NCI-H2107 treated with DMSO at 0.1 percent for 48 hours (cell line): ENCODE measurements around the gene CREB3L2.
"Not testable (repeated sequence)": the region's sequence is repeated elsewhere in the genome, so short reads cannot be mapped to it uniquely, and the experiment has no call there.

Experiments
- DNase-seq: peaks from one replicate; lab custom pipeline; 2025; ENCODE audit not compliant: unreplicated experiment; lab: John Stamatoyannopoulos, UW

CREB3L2 gene

DNA sequence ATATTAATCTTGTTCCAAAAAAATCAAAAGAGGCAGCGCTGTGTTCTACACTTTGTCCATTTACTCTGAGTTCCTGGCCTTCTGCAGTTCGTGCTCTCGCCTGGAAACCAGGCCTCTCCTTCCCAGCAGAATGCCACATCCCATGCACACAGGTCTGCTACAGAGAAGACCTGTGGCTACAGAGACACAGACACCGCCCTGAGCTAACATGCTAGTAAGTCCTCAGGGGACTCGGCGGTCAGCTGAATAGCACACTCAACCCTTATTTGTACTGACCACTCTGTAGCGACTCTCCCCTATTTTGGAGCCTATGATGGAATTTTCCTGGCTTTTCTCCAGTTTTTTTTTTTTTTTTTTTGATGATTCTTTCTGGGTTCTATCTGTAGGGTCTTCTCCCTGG is 12.8 kb downstream of the CREB3L2 start:
- no peak for DNase-seq

DNA sequence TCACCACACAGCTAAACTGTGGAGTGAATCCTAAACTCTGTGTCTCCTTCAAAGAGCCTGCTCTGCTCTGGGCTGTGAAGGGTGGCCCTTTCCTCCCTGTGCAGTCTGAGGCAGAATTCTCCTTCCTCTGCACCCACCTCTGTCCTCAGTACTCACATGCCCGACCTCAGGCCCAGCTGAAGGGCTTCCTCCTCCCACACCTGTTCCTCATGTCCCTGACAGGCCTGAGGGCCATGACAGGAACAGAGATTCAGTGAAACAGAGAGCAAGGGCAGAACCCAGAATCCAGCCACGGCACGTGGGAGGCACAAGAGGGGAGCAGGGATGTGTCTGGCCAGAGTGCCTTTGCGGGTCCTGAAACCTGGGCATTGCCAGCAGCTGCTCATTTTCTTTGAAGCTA is 13.9 kb downstream of the CREB3L2 start:
- DNase-seq = no peak

DNA sequence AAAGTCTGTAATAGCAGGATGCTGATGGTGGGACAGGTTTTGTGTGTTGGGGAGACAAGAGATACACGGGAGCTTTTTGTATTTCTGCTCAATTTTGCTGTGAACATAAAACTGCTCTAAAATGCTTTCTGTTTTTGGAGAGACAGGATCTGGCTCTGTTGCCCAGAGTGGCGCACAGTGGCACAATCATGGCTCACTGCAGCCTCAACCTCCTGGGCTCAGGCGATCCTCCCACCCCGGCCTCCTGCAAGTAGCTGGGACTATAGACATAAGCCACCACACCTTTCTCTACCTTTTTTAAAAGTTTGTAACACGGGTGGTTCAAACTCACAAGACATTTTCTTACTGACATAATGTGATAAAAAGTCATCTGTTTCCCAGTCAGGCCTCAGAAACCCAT is 14.3 kb downstream of the CREB3L2 start:
- no peak for DNase-seq

DNA sequence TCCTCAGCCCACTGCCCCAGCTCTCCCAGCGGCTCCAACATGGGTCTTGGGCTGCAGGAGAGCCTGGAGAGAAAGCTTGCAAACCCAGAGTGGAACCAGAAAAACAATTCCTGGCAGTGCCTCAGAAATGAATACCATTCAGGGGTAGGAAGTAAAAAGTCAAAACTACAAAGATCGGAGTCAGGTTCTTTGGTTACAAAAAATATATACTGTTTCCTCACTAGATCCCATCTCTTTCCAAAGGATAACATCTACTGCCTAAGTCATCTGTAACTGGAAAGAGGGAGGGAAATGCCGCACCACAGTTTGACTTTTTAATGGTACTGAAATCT is 14.9 kb downstream of the CREB3L2 start:
- DNase-seq = no peak

DNA sequence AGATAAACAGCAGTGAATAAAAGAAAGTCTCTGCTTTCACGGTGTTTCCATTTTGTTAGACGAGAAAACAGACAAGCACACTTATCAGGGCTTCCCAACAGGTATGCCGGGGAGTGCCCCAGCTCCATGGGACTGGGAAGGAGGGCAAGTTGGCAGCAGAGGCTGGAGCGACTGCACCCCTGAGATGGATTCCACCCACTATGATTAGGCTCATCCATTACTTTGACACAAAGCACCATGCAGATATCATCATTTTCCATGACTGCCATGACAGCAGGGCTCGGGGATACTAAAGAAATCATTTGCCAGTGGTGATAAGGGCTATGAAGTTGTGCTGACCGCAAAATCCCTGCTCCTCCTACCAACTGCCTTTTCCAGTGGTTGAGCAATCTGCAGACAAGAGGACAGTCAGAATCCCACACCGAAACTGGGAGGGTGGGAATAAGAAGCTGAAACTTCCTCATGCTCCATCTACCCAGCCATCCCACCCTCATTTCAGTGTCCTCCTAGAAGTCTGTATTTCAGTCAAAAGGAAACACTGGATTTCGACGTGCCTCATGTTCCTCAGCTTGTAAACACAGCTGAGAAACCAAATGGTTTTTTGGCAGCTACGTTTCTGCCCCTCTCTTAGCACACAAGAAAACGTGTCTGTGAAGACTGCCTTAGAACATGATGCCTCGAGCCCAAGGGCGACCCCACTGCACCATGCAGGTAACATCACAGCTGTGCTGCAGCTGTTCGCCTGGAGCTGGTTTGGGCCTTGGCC is 15.5 kb downstream of the CREB3L2 start:
- no peak for DNase-seq

DNA sequence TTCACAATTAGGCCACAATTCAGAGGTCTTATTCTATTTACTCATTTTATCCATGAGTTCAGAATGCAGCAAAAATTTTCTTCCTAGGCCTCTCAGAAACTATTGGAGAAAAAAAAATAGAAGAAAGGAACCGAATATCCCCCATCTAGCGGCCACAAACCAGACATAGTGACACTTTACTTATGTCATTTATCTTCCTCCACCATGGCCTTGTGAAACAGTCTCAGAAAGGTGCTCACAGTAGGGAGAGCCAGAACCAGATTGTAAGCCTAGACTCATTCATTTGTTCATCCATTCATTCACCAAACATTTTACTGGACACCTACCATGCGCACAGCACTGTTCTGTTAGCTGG is 16.0 kb downstream of the CREB3L2 start:
- DNase-seq = no peak

DNA sequence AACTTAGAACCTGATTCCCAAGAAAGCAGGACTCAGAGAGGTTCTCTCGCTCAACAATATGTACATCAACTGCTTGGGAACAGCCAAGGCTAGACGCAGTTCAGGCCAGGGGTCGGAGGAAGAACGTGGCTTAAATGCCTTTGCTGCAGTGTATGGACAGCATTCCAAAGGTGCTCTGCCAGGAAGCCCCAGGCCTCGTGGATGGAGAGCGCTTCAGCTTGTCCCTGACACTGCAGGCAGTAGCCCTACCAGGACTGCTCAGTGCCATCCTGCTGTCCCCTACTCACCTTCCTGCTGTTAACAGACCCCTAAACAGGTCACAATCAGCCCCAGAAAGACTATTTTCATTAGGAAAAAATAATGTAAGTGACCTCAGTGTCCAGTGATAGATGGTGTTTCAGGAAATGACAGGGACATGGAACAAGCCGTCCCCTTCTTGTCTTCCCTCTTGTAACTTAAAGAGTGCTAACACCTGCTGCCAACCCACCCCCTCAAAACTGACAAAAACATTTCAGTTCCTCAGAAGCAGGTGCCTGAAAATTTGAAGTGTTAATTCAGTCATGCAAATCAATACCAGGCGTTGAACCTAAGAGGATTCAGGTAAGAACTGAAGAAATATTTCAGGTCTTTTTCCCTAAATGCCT is 16.5 kb downstream of the CREB3L2 start:
- peak; percentile 56 for DNase-seq

DNA sequence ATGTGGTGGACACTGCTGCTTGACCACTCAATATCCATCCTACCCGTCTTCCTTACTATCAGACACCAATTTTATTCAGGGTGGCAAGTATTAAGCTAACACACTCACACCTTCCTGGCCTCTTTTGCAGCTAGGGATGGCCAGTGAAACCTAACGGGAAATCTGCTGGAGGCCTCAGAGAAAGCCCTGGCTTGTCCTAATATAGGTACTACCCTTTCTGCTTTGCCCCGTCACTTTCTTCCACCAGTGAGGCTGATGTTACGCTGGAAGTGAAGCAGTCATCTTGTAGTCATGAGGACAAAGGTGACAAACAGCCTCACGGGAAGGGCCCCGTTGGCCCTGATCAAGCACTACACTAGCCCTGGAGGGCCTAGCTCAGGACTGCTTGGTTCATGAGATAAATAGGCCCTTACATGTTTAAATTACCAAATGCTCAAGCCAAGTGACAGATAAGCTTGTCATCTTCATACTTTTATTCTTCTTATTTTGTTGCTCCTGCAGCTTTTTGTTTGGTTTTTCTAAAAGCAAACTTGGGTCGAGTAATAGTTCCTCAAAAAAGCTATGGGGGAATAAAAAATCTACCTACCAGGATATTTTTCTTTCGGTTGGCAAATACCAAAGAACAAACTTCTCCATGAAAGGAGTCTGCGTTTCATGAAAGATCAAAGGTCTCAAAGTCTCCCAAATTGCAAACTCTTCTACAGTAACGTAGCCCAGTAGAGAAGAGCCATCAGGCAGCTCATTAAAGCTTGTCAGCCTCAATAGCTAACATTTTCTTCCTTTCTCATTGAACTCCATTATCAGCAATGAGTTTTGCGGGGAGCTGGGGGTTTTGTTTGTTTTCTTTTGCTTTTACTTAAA is 17.5 kb downstream of the CREB3L2 start:
- DNase-seq = no peak

DNA sequence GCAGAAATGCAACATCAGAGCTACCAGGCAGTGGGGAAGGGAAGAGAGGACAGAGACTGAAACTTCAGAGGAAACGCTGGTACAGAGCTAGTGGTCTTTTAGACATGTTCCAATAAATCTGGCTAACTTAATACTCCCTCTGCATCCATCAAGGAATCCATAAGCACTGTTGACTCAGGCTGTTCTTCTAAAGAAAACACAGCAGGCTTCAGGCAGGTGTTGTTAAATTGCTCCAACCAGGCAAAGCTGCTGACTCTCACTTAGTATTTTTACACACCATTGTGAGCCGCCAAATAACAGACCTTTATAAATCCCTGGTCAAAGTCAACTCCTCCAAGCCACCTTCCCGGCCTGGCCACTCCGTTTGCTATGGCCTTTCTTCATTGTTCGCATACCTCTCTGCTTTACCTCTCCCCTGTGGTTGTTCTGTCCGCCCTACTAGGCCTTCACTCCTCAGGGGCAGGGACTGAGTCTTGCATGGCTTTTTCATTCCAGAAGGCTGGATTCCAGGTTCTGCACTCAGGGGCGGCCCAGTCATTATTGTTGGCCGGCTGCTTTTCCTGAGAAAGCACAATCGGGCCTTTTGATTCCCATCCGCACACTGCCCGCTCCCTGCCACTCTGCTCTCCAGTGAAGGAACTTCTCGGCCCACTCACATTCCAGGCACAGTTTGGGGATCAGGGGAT is 18.4 kb downstream of the CREB3L2 start:
- peak; percentile 44 for DNase-seq

DNA sequence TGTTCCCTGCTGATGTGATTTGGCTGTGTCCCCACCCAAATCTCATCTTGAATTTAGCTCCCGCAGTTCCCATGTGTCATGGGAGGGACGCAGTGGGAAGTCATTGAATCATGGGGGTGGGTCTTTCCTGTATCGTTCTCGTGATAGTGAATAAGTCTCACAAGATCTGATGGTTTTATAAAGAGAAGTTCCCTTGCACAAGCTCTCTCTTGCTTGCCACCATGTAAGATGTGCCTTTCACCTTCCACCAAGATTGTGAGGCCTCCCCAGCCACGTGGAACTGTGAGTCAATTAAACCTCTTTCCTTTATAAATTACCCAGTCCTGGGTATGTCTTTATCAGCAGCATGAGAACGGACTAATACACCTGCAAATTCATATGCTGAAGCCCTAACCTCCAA is 19.5 kb downstream of the CREB3L2 start:
- not testable (repeated sequence) for DNase-seq

DNA sequence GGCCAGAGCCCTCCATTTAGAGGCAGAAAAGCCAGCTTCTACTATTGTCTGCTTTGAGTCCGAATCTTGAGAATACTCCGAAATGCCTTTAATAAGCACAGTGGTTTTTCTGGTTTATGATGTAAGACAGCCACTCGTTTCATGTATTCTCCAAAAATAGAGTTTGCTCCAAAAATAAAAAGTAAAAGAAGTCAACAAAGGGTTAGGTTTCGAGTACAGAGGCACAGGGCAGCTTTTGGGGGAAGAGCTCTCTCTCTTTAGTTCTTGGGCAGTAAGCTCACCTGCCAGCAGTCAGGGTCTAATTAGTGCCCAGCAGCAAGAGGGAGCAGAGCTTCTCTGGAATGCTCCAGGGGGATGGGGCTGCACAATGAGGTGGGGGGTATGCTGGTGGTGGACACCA is 20.2 kb downstream of the CREB3L2 start:
- no peak for DNase-seq

DNA sequence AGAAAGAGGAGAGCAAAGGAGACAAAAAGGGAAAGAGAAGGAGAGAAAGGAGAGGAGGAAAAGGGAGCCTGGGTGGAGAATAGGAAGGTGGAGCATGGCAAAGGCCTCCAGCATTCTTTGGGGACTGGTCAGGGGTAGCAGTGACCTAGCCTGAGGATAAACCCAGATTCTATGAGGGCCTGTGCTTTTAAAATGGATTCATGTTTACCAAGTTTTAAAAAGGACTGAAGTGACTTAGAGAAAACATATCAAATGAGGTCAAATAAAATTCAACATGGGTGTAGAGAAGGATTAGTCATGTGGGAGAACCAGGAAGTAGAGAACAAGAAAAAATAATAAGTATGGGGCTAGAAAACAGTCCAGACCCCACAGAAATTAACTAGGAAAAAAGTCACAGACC is 20.7 kb downstream of the CREB3L2 start:
- DNase-seq = no peak

DNA sequence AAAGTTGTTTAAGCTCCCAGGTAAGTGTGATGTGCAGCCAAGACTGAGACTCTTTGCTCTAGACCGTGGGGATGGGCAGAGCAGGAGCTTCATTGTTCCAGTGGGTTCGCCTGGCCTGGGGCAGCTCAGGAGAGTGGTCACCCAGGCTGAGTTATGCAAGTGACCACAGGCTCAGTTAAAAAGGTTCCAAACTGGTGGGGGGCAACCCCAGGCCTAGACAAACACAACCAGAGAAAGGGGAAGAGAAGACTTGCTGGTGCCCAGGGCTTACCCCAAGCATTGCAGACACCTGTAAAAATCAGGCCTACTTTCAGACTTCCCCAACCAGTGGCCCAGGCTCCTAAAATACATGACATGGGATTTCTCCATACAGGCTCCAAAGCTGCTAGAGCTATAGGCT is 21.6 kb downstream of the CREB3L2 start:
- DNase-seq = no peak

DNA sequence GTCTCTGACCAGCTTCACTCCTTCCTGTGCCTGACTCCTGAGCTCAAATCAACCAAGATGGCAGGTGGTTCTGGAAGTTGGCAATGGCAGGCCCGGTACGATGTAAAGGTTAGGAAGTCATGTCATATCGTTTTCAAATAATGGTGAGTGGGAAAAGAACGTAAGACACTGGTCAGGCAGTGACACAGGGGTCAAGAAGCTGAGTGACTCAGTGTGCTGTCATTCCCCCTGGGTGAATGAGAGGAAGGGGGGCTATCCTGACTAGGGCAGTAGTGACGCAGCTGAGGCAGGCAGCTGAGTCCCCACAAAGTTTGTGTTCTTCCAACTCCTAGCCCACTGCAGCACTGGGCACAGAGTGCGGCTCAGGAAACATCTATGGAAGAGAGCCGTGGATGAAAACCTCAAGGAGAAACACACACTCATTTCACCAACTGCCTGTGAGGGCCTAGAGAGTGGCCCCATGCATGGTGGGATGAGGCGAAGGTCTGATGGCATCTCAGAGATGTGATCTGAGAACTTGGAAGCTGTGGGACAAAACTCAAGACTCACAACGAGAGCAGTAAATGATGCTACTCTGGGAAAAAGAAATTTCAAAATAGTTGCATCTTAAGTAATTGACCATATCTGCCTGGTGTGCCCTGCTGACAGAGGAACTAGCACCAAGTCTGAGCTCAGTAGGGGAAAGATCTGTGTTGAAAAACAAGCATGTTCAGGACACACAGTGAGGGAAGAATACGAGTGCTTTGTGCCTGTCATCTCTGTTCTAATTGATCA is 23.2 kb downstream of the CREB3L2 start:
- no peak for DNase-seq

DNA sequence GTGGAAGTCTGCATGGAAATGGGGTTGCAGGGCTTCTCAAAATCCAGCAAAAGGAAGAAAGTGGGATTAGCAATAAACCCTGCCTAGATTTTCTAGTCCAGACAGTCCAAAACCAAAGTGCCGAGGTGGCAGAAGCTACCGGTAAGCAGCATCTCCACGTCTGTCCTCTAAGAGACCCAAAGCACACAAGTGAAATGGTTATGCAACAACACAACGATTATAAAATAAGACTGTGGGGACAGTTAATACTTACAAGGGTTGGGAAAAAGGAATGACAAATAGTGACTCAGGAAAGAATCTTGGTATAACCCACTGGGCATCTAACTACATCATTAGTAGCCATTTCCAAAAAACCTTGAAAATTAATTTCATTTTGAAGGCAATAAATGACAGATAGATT is 24.7 kb downstream of the CREB3L2 start:
- no peak for DNase-seq

DNA sequence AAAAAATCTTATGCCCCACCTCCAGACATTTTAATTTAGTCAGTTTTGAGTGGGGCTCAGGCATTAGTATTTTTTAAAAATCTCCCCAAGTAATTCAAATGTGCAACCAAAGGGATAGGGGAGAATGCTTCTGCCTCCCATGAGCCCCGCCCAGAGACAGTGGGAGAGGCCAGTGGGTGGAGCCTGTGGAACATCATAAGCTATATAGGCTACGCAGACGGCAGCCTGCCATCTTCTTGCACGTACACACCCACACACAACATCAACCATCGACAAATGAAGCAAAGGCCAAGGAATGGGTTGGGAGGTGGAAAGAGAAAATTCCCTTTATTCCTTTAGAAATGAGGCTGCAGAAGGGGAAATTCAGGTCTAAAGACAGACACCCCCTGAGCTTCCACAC is 25.2 kb downstream of the CREB3L2 start:
- no peak for DNase-seq

DNA sequence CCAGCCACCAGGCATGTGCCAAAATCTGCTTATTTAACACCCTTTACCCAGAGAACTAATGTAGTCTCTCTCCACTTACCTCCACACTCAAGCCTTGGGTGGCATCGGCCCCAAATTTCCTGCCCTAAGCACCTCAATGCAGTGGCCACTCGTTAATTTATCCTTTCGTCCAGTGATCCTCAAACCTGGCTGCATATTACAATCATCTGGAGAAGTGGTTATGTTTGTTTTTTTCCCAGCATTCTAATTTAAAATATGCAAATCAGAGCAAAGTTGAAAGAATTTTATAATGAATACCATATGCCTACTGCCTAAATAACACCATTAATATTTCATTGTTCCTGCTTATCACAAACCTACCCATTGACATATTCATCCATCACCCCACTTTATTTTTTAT is 25.7 kb downstream of the CREB3L2 start:
- DNase-seq = no peak

DNA sequence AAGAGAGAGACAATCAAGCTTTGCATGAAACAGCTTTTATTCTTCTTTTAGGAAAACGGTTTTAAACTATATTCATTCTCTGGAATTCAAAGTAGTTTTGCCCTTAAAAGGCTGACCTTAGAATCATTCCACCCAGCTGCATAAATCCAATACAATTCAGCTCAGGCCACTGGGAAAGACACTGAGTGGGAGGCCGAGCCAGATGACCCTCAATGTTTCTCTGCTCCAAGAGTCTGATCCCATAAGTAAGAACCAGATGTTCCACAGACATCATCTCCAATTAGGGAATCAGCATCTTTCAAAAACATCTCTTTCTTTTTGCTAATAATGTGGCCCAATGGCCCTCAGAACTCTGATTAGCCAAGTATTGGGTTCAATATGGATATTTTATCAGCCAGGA is 26.1 kb downstream of the CREB3L2 start:
- DNase-seq = no peak

DNA sequence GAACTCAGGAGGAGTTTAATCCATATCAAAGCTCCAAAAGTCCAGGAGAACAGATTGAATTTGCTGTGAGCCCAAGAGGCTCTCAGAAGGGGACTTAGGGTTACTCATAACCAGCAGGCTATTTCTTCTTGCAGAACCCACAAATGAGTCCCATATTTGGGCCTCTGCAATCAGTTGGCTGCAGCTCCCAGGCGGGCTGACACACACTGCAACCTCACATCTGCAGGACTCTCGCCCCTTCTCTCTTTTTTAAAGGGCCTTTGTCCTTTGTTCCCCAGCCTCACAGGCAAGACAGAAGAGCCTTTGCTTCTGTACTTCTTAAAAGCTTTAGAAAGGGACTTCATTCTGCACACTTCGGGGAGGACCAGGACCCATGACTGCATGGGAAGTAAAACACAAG is 26.7 kb downstream of the CREB3L2 start:
- DNase-seq = no peak

DNA sequence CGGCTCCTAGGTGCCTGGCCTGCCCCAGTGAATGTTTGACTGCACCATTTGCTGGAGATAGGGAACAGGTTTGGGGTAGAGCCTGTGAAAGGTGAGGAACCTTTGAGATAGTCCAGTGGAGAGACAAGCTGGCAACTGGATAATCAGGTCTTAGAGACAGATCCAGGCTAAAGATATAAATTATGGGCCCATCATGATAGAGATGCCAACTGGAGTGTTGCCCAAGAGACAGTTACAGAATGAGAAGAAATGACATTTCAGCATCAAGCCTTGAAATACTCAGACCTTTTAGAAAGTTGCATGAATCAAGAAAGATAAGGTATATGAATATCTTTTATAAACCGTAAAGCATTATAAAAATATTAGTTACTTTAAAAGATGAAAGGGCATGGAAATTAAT is 27.1 kb downstream of the CREB3L2 start:
- DNase-seq = no peak
